ENCODE measurements around the gene CRMP1. TPM values are rescaled to one million over a fixed set of nuclear protein-coding genes. Genes with fewer than 3 reads are reported as not detected.
"Not testable (repeated sequence)": the region's sequence is repeated elsewhere in the genome, so short reads cannot be mapped to it uniquely, and the experiment has no call there.

The CRMP1 gene
- total and polyA plus RNA-seq, 2 donors (not counting 3 experiments of a cell fraction or from before 2014, with no cell fraction given): 0.06 TPM; not detected in 1

DNA sequence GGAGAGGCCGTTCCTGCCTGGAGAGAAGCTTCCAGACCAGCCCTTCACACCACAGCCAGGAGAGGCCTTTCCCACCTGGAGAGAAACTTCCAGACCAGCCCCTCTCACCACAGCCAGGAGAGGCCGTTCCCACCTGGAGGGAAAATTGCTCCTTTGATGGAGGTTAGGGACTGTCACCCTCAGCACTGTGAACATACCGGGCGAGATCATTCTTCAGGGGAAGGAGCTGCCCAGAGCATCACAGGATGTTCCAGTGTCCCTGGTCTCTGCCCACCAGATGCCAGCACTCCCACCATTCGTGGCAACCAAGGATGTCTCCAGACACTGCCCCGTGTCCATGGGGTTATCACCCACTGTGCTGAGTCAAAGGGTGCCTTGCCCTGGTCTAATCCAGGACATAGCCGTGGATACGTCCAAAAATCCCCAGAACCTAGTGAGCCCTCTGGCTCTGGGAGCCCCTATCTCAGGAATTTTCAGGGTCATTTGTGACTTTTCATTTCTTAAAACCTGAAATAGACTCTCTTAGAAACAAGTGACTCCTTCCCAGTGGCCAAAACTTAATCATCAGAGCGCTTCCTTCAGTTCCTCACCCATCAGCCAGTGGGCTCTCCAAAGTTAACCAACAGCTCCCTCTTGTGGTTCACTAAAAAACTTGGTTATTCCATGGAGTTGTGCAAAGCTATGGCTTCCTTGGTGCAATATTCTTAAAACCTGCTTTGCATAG is 80.2 kb downstream of the CRMP1 start:
- no peaks in the 10 kb centered on the region for H3K27me3 ChIP-seq (ENCODE audit: control insufficient read depth in 2 of 2, insufficient read depth in 2 of 2, low read length in 2 of 2)
- no peak overlapping the region for H3K4me3 ChIP-seq (replicated peaks in 1 of 3; ENCODE audit: insufficient read depth in 1 of 3, low read depth in 1 of 3, low read length in 3 of 3)
- dilution Hi-C loops (cut with MboI; ENCODE audit: extremely low pct_ligation_motif_present, low sequenced_read_pairs) (no loop called here), intact Hi-C loops (cut with micrococcal nuclease) (loop anchor here (1.0 to 5.0 kb wide), 3 partner anchors 410 to 818 kb away; no protein-coding TSS in a partner anchor)
- no peaks in the 10 kb centered on the region for H3K4me1 ChIP-seq (ENCODE audit: control insufficient read depth, extremely low read depth, insufficient read depth, low read length)
- ChIA-PET CTCF (interaction anchor here (0.6 to 1.9 kb wide), 12 partner anchors 8 to 827 kb away, joined by 3 to 25 read pairs (median 5); partner anchors contain the start of gene STK32B), POLR2A (interaction anchor here (0.5 kb wide), 1 partner anchor 241 kb away, joined by 4 read pairs; no protein-coding TSS in a partner anchor)
- TF ChIP-seq EZH2 (IDR thresholded peaks at IDR 0.05; ENCODE audit: borderline replicate concordance, low read depth, low read length, severe bottlenecking) (no peak), FOS (IDR thresholded peaks at IDR 0.05; ENCODE audit: borderline replicate concordance, insufficient read depth, low read length) (no peak), MYC (IDR thresholded peaks at IDR 0.05; ENCODE audit: low read depth, low read length) (no peak), GATA2 (IDR thresholded peaks at IDR 0.05; ENCODE audit: insufficient read depth, insufficient read length, low read depth, low read length) (no peak), JUN (IDR thresholded peaks at IDR 0.05; ENCODE audit: borderline replicate concordance, insufficient read depth, insufficient read length, low read depth) (no peak), POLR2AphosphoS5 (IDR thresholded peaks at IDR 0.05; ENCODE audit: insufficient read depth, low read depth, low read length) (no peak), CTCF (IDR thresholded peaks at IDR 0.05; ENCODE audit: extremely low read depth in 1 of 2, insufficient read depth in 1 of 2, low read depth in 1 of 2, low read length in 2 of 2) (peak; percentile 41 to 58)
- TF ChIP-seq, protein P1, sequence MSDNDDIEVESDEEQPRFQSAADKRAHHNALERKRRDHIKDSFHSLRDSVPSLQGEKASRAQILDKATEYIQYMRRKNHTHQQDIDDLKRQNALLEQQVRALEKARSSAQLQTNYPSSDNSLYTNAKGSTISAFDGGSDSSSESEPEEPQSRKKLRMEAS (IDR thresholded peaks at IDR 0.05; ENCODE audit: insufficient read depth, insufficient read length): no peak
- H3K4me2 ChIP-seq (ENCODE audit: insufficient read depth, low read length): no peak overlapping the region
- no peaks in the 10 kb centered on the region for H4K20me1 ChIP-seq (replicated peaks; ENCODE audit: control insufficient read depth, extremely low read depth, insufficient read depth, low read length)
- BruUV-seq (replicated peaks): no TSS peak
- no peak overlapping the region for H3K9ac ChIP-seq (replicated peaks; ENCODE audit: extremely low read depth, insufficient read depth, low read length)
- H3K9me3 ChIP-seq (replicated peaks; ENCODE audit: control insufficient read depth, insufficient read depth, low read length): no peaks in the 10 kb centered on the region
- no peak overlapping the region for H3K27ac ChIP-seq (ENCODE audit: insufficient read depth, low read depth, low read length)
- peak; percentile 59 for FAIRE-seq
- no peaks in the 10 kb centered on the region for H3K79me2 ChIP-seq (ENCODE audit: control insufficient read depth, insufficient read depth, low read length)
- peak; percentile 36 for DNase-seq (ENCODE audit: low read depth, low spot score)
- H3K9me1 ChIP-seq (replicated peaks; ENCODE audit: control insufficient read depth, extremely low read depth, insufficient read depth, low read length): no peaks in the 10 kb centered on the region
- H3K36me3 ChIP-seq (ENCODE audit: control insufficient read depth in 2 of 2, extremely low read depth in 1 of 2, insufficient read depth in 2 of 2, low read length in 2 of 2): peaks cover 0 to 46% of the 10 kb centered on the region in 2 experiments
- H2AFZ ChIP-seq (ENCODE audit: low read depth, low read length): no peak overlapping the region

DNA sequence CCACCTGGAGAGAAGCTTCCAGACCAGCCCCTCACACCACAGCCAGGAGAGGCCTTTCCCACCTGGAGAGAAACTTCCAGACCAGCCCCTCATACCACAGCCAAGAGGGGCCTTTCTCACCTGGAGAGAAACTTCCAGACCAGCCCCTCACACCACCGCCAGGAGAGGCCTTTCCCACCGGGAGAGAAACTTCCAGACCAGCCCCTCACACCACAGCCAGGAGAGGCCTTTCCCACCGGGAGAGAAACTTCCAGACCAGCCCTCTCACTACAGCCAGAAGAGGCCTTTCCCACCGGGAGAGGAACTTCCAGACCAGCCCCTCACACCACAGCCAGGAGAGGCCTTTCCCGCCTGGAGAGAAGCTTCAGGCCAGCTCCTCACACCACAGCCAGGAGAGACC is 80.8 kb downstream of the CRMP1 start:
- H3K36me3 ChIP-seq (ENCODE audit: control insufficient read depth in 2 of 2, extremely low read depth in 1 of 2, insufficient read depth in 2 of 2, low read length in 2 of 2): peaks cover 0 to 46% of the 10 kb centered on the region in 2 experiments
- dilution Hi-C loops (cut with MboI; ENCODE audit: extremely low pct_ligation_motif_present, low sequenced_read_pairs); H3K4me1 ChIP-seq (ENCODE audit: control insufficient read depth, extremely low read depth, insufficient read depth, low read length); POLR2A ChIA-PET; H2AFZ ChIP-seq (ENCODE audit: low read depth, low read length); H3K4me2 ChIP-seq (ENCODE audit: insufficient read depth, low read length); H3K27me3 ChIP-seq (ENCODE audit: control insufficient read depth in 2 of 2, insufficient read depth in 2 of 2, low read length in 2 of 2); H3K9ac ChIP-seq (replicated peaks; ENCODE audit: extremely low read depth, insufficient read depth, low read length); DNase-seq (ENCODE audit: low read depth, low spot score); H3K9me3 ChIP-seq (replicated peaks; ENCODE audit: control insufficient read depth, insufficient read depth, low read length); H4K20me1 ChIP-seq (replicated peaks; ENCODE audit: control insufficient read depth, extremely low read depth, insufficient read depth, low read length); H3K4me3 ChIP-seq (replicated peaks in 1 of 3; ENCODE audit: insufficient read depth in 1 of 3, low read depth in 1 of 3, low read length in 3 of 3); BruUV-seq (replicated peaks); H3K27ac ChIP-seq (ENCODE audit: insufficient read depth, low read depth, low read length); H3K79me2 ChIP-seq (ENCODE audit: control insufficient read depth, insufficient read depth, low read length); FAIRE-seq; H3K9me1 ChIP-seq (replicated peaks; ENCODE audit: control insufficient read depth, extremely low read depth, insufficient read depth, low read length): not testable (repeated sequence)
- intact Hi-C loops (cut with micrococcal nuclease): loop anchor here (2.0 to 5.0 kb wide), 2 partner anchors 410 to 817 kb away; no protein-coding TSS in a partner anchor
- CTCF ChIA-PET: interaction anchor here (1.4 to 1.8 kb wide), 3 partner anchors 15 to 761 kb away, joined by 6 to 15 read pairs (median 7); partner anchors contain the start of gene STK32B
